Measurements from ENCODE around the gene PSPN. TPM values are rescaled to one million over a fixed set of nuclear protein-coding genes. Genes with fewer than 3 reads are reported as not detected.

PSPN gene, protein sequence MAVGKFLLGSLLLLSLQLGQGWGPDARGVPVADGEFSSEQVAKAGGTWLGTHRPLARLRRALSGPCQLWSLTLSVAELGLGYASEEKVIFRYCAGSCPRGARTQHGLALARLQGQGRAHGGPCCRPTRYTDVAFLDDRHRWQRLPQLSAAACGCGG
- 0.51 to 1.1 TPM (median 0.75 TPM) in 5 replicates for total RNA-seq (2022; extraction: Qiagen RNA extraction)

GRCh38 chr19:6375411-6376010, at the start of gene PSPN:
TSS of gene PSPN (minus strand) at chr19:6375933. CDS start at chr19:6375849, 84 bp downstream.

GRCh38 chr19:6424195-6424938, 48.6 kb upstream of the PSPN start, which contains the start of gene KHSRP:
TSS of gene KHSRP (minus strand) at chr19:6424811. CDS start at chr19:6424701, 110 bp downstream.

DNA sequence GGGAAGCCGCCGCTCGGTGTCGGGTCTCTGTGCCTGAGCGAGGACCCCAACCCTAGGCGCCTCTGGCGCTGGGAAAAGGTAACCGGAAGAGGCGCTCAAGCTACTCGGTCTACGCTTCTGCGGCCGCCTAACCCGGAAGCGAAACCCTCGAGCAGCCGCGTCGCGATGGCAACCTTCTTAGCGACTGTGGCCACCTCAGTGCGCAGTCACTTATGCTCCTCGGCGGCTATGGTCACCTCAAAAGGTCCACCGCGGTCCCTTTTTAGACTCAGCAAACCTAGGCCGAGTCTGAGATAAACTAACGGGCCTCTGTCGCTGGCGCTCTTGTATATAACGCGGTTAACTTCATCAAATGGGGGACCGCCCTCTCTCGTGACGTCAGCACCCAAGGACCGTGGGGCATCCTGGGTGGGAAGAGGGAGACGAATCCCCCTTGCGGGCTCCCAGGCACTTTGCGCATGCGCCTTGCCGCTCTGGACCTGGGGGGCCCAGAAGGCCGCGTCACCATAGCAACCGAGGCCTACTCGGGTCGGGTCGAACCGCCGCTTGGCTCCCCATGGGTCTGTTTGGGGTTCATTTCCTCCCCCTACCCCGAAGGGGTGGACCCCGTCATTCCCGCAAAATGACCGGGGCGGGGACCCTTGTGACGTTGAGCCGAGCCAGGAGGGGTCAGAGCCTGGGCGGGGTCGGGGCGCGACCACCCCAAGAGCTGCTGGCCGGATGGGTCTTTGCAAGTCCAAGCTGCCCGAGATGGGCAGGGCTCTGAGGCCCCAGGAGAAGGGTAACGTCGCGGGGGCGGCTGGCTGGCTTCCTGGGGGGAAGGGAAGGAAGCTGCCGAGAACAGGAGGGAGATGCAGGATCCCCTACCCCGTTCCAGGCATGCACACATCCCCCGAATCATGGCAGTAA, 17.6 kb upstream of the PSPN start, which contains the start of gene GTF2F1:
Gene GTF2F1, minus strand, starts transcription at position 91 of the 909 bp plus-strand sequence. CDS start 169 bp downstream, outside the sequence.

DNA sequence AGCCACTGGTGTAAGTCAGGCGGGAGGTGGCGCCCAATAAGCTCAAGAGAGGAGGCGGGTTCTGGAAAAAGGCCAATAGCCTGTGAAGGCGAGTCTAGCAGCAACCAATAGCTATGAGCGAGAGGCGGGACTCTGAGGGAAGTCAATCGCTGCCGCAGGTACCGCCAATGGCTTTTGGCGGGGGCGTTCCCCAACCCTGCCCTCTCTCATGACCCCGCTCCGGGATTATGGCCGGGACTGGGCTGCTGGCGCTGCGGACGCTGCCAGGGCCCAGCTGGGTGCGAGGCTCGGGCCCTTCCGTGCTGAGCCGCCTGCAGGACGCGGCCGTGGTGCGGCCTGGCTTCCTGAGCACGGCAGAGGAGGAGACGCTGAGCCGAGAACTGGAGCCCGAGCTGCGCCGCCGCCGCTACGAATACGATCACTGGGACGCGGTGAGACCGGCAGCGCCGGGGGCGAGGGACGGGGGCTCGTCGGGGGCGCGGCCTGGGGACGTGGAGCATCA, 3.1 kb downstream of the PSPN start, which contains the start of gene ALKBH7:
Gene ALKBH7, plus strand, starts transcription at position 201 of the 502 bp plus-strand sequence. Its CDS starts 27 bp downstream, at position 228.

DNA sequence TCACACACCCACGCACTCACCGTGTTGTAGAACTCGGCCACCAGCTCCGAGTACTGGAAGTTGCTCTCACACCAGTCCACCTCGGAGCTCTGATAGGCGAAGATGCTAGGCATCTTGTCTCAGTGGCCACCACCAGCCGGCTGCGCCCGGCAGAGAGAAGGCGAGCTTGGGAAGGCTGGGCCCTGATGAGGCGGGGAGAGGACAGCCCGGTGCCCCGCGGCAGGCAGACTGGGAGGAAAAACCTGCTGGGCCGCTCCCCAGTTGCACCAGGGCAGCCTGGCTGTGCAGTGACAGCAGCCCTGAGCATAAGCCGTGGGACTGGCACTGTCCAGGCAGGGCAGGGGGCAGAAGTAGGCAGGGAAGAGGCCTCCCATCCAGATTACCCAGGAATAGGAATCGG, 42.3 kb downstream of the PSPN start, which contains the start of gene ACER1:
Gene ACER1, minus strand, starts transcription at position 174 of the 400 bp plus-strand sequence. Its CDS starts 61 bp downstream, at position 113.

Other genes starting within 250 kb of the PSPN start
- not detected in 5 replicates for gene ACSBG2, start 240.3 kb downstream of the PSPN start, total RNA-seq (2022; extraction: Qiagen RNA extraction)
- 16.0 to 23.5 TPM (median 22.9 TPM) in 5 replicates for gene MLLT1, start 96.0 kb downstream of the PSPN start, total RNA-seq (2022; extraction: Qiagen RNA extraction)
- not detected in 5 replicates for gene ACER1, start 42.3 kb downstream of the PSPN start, total RNA-seq (2022; extraction: Qiagen RNA extraction)
- gene CLPP, start 14.4 kb downstream of the PSPN start, total RNA-seq (2022; extraction: Qiagen RNA extraction) = 43.6 to 76.8 TPM (median 73.7 TPM) in 5 replicates
- 17.1 to 40.8 TPM (median 36.2 TPM) in 5 replicates for gene ALKBH7, start 3.1 kb downstream of the PSPN start, total RNA-seq (2022; extraction: Qiagen RNA extraction)
- gene GTF2F1, start 17.2 kb upstream of the PSPN start, total RNA-seq (2022; extraction: Qiagen RNA extraction) = 52.5 to 56.7 TPM (median 56.4 TPM) in 5 replicates
- 190 to 207 TPM (median 197 TPM) in 5 replicates for gene KHSRP, start 48.9 kb upstream of the PSPN start, total RNA-seq (2022; extraction: Qiagen RNA extraction)
- 0.08 to 0.15 TPM (median 0.14 TPM) in 4 of 5 replicates, not detected in the other for gene SLC25A41, start 57.8 kb upstream of the PSPN start, total RNA-seq (2022; extraction: Qiagen RNA extraction)
- gene SLC25A23, start 83.9 kb upstream of the PSPN start, total RNA-seq (2022; extraction: Qiagen RNA extraction) = 16.8 to 19.2 TPM (median 17.5 TPM) in 5 replicates
- gene CRB3, start 88.3 kb upstream of the PSPN start, total RNA-seq (2022; extraction: Qiagen RNA extraction) = 2.9 to 5.1 TPM (median 4.1 TPM) in 5 replicates
- 0.08 to 0.25 TPM (median 0.22 TPM) in 5 replicates for gene DENND1C, start 105.9 kb upstream of the PSPN start, total RNA-seq (2022; extraction: Qiagen RNA extraction)
- gene TUBB4A, start 126.4 kb upstream of the PSPN start, total RNA-seq (2022; extraction: Qiagen RNA extraction) = 6.7 to 7.3 TPM (median 7.0 TPM) in 5 replicates
- 2.4 to 4.6 TPM (median 3.7 TPM) in 5 replicates for gene TNFSF9, start 155.1 kb upstream of the PSPN start, total RNA-seq (2022; extraction: Qiagen RNA extraction)
- gene CD70, start 215.2 kb upstream of the PSPN start, total RNA-seq (2022; extraction: Qiagen RNA extraction) = 12.1 to 25.6 TPM (median 19.9 TPM) in 5 replicates

All from A549 treated with AZD2906 at 1 μM for 4 hours (cell line).